ENCODE data around the gene TBXT. TPM values are rescaled to one million over a fixed set of nuclear protein-coding genes. Genes with fewer than 3 reads are reported as not detected.

Gene TBXT
- total RNA-seq, 4 donors from 2014 or later: 0.17 TPM; not detected in 3

- no peak overlapping the region for H3K27ac ChIP-seq (replicated peaks in 1 of 4)
- no peaks in the 10 kb centered on the region for H3K9me3 ChIP-seq
- TF ChIP-seq POLR2AphosphoS5 (IDR thresholded peaks at IDR 0.05): no peak
- no peak for TF ChIP-seq POLR2A (IDR thresholded peaks at IDR 0.05; ENCODE audit: low read depth)
- TF ChIP-seq CTCF (IDR thresholded peaks at IDR 0.05): no peak
- TF ChIP-seq EP300 (IDR thresholded peaks at IDR 0.05): no peak
- H3K27me3 ChIP-seq: peaks cover 0 to 73% (median 21%) of the 10 kb centered on the region in 4 donors
- no peak overlapping the region for H3K4me3 ChIP-seq
- DNase-seq (ENCODE audit: extremely low spot score): no peak
- peaks cover 15 to 17% (median 16%) of the 10 kb centered on the region in 4 donors for H3K4me1 ChIP-seq
- no peaks in the 10 kb centered on the region for H3K36me3 ChIP-seq
- 62% methylated on average over 1 of the region's 1 CpG for WGBS
- intact Hi-C loops (cut with DNase I): no loop called here
Measured at GRCh38 chr6:166162599-166163342, 4.9 kb downstream of the TBXT start.

GRCh38 chr6:166157930-166158617 is 9.6 kb downstream of the TBXT start:
- H3K27ac ChIP-seq (replicated peaks in 1 of 4): no peak overlapping the region
- no peak for DNase-seq (ENCODE audit: extremely low spot score)
- no peaks in the 10 kb centered on the region for H3K36me3 ChIP-seq
- TF ChIP-seq CTCF (IDR thresholded peaks at IDR 0.05): no peak
- TF ChIP-seq POLR2AphosphoS5 (IDR thresholded peaks at IDR 0.05): no peak
- TF ChIP-seq POLR2A (IDR thresholded peaks at IDR 0.05; ENCODE audit: low read depth): no peak
- TF ChIP-seq EP300 (IDR thresholded peaks at IDR 0.05): no peak
- H3K4me1 ChIP-seq: no peaks in the 10 kb centered on the region
- H3K9me3 ChIP-seq: no peaks in the 10 kb centered on the region
- intact Hi-C loops (cut with DNase I): no loop called here
- 89% methylated on average over 27 of the region's 28 CpGs for whole genome bisulfite sequencing
- H3K4me3 ChIP-seq: no peak overlapping the region
- H3K27me3 ChIP-seq: peaks cover 0 to 38% (median 0%) of the 10 kb centered on the region in 4 donors

GRCh38 chr6:166156942-166157341 is 10.7 kb downstream of the TBXT start:
- no peak for DNase-seq (ENCODE audit: extremely low spot score)
- H3K27me3 ChIP-seq: peaks cover 0 to 27% (median 0%) of the 10 kb centered on the region in 4 donors
- H3K4me1 ChIP-seq: no peaks in the 10 kb centered on the region
- H3K9me3 ChIP-seq: no peaks in the 10 kb centered on the region
- no peak overlapping the region for H3K27ac ChIP-seq (replicated peaks in 1 of 4)
- no peaks in the 10 kb centered on the region for H3K36me3 ChIP-seq
- WGBS: 49% methylated on average over 7 of the region's 7 CpGs
- no peak overlapping the region for H3K4me3 ChIP-seq
- intact Hi-C loops (cut with DNase I): no loop called here
- no peak for TF ChIP-seq CTCF (IDR thresholded peaks at IDR 0.05)

- Histone ChIP-seq H3K27me3 (peaks cover 0 to 25% (median 0%) of the 10 kb centered on the region in 4 donors), H3K27ac (replicated peaks in 1 of 4) (no peak overlapping the region), H3K36me3 (no peaks in the 10 kb centered on the region), H3K9me3 (peaks cover 0 to 24% (median 12%) of the 10 kb centered on the region in 4 donors), H3K4me1 (no peaks in the 10 kb centered on the region), H3K4me3 (no peak overlapping the region)
- intact Hi-C loops (cut with DNase I): no loop called here
- DNase-seq (ENCODE audit: extremely low spot score): no peak
- TF ChIP-seq CTCF (IDR thresholded peaks at IDR 0.05) (no peak), POLR2AphosphoS5 (IDR thresholded peaks at IDR 0.05) (no peak), EP300 (IDR thresholded peaks at IDR 0.05) (no peak), POLR2A (IDR thresholded peaks at IDR 0.05; ENCODE audit: low read depth) (no peak)
- 65% methylated on average over 5 of the region's 5 CpGs for WGBS
Measured at GRCh38 chr6:166153966-166154365, 13.7 kb downstream of the TBXT start.
